ENCODE results near the gene ACBD4.
A peak's percentile ranks its signal among the peaks of the same experiment; 100 is the strongest.

Gene ACBD4, protein sequence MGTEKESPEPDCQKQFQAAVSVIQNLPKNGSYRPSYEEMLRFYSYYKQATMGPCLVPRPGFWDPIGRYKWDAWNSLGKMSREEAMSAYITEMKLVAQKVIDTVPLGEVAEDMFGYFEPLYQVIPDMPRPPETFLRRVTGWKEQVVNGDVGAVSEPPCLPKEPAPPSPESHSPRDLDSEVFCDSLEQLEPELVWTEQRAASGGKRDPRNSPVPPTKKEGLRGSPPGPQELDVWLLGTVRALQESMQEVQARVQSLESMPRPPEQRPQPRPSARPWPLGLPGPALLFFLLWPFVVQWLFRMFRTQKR

GRCh38 chr17:45135192-45135977 lies at the start of gene ACBD4:
Gene ACBD4, plus strand, starts transcription at chr17:45135687. Its CDS starts 458 bp downstream, at chr17:45136145.
- H3K9me3 ChIP-seq (ENCODE audit: low read length), result no peaks in the 10 kb centered on the region
- no peaks in the 10 kb centered on the region for H3K27me3 ChIP-seq (ENCODE audit: control insufficient read depth in 1 of 2, insufficient read depth in 2 of 2, low read length in 2 of 2)
- peaks cover 19% of the 10 kb centered on the region for H3K36me3 ChIP-seq (ENCODE audit: insufficient read depth, low read length)
- H3K4me3 ChIP-seq (ENCODE audit: low read depth in 1 of 2, low read length in 2 of 2), result peak within 1 kb of the TSS; percentile 74 to 94
- peak within 1 kb of the TSS; percentile 92 for H3K27ac ChIP-seq (ENCODE audit: low read depth, low read length)
- H3K9ac ChIP-seq (ENCODE audit: low read length), result peak within 1 kb of the TSS; percentile 74
- peaks cover 28% of the 10 kb centered on the region for H3K4me1 ChIP-seq (ENCODE audit: insufficient read depth, low read length)

GRCh38 chr17:45086391-45086790 lies 49.1 kb upstream of the ACBD4 start:
- no peaks in the 10 kb centered on the region for H3K9me3 ChIP-seq (ENCODE audit: low read length)
- no peaks in the 10 kb centered on the region for H3K27me3 ChIP-seq (ENCODE audit: control insufficient read depth in 1 of 2, insufficient read depth in 2 of 2, low read length in 2 of 2)
- H3K9ac ChIP-seq (ENCODE audit: low read length), result no peak overlapping the region
- H3K27ac ChIP-seq (ENCODE audit: low read depth, low read length), result no peak overlapping the region
- peaks cover 1% of the 10 kb centered on the region for H3K4me1 ChIP-seq (ENCODE audit: insufficient read depth, low read length)
- peaks cover 66% of the 10 kb centered on the region for H3K36me3 ChIP-seq (ENCODE audit: insufficient read depth, low read length)
- no peak overlapping the region for H3K4me3 ChIP-seq (ENCODE audit: low read depth in 1 of 2, low read length in 2 of 2)

DNA sequence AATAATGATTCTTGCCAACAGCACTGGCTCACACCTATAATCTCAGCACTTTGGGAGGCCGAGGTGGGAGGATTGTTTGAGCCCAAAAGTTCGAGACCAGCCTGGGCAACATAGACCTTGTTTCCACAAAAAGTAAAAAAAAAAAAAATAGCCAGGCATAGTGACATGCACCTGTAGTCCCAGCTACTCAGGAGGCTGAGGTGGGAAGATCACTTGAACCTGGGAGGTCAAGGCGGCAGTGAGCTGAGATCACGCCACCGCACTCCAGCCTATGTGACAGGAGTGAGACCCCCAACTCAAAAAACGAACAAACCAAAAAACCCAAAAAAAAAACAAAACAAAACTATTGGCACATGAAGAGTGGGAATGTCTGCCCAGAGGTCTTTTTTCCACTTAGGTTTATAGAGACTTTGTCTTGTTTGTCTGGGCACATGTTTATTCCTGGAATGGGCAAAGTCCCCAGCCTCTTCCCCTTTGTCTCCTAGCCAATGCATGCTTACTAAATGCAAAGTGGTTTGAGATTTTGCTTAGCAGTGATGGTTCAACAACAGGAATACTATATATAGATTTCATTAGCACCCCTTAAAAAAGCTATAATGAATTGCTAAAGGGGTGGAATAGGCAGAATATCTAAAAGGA lies 48.5 kb upstream of the ACBD4 start:
- H3K27me3 ChIP-seq (ENCODE audit: control insufficient read depth in 1 of 2, insufficient read depth in 2 of 2, low read length in 2 of 2), result no peaks in the 10 kb centered on the region
- H3K9me3 ChIP-seq (ENCODE audit: low read length), result no peaks in the 10 kb centered on the region
- no peak overlapping the region for H3K27ac ChIP-seq (ENCODE audit: low read depth, low read length)
- peaks cover 66% of the 10 kb centered on the region for H3K36me3 ChIP-seq (ENCODE audit: insufficient read depth, low read length)
- no peak overlapping the region for H3K9ac ChIP-seq (ENCODE audit: low read length)
- peaks cover 7% of the 10 kb centered on the region for H3K4me1 ChIP-seq (ENCODE audit: insufficient read depth, low read length)
- H3K4me3 ChIP-seq (ENCODE audit: low read depth in 1 of 2, low read length in 2 of 2), result no peak overlapping the region

GRCh38 chr17:45087504-45087975 lies 47.9 kb upstream of the ACBD4 start:
- Histone ChIP-seq H3K27ac (ENCODE audit: low read depth, low read length) (no peak overlapping the region), H3K36me3 (ENCODE audit: insufficient read depth, low read length) (peaks cover 62% of the 10 kb centered on the region)

DNA sequence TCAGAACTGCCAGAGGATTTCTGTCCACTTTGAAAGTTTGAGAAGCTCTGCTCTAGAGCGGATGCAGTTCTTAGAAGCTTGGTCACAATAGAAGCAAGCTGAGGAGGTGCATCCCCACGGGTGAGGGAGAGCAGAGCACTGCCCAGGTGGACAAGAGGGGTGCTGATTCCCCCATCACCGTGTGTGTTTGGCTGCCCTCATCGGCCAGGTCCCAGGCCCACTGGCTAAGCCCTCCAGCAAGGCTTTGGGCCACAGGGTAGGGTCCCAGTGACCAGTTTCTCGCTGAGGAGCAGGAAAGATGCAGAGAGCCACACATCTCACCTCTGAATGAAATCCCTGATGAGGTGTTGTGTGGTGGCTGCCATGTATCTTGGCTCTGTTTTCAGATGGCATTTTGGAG lies 47.5 kb upstream of the ACBD4 start:
- Histone ChIP-seq H3K27me3 (ENCODE audit: control insufficient read depth in 1 of 2, insufficient read depth in 2 of 2, low read length in 2 of 2) (no peaks in the 10 kb centered on the region), H3K27ac (ENCODE audit: low read depth, low read length) (no peak overlapping the region), H3K4me3 (ENCODE audit: low read depth in 1 of 2, low read length in 2 of 2) (no peak overlapping the region), H3K36me3 (ENCODE audit: insufficient read depth, low read length) (peaks cover 62% of the 10 kb centered on the region), H3K9ac (ENCODE audit: low read length) (no peak overlapping the region), H3K9me3 (ENCODE audit: low read length) (no peaks in the 10 kb centered on the region), H3K4me1 (ENCODE audit: insufficient read depth, low read length) (peaks cover 17% of the 10 kb centered on the region)

More at GRCh38 chr17:45087504-45087975, 47.9 kb upstream of the ACBD4 start:
- H3K9me3 ChIP-seq (ENCODE audit: low read length), result no peaks in the 10 kb centered on the region
- peaks cover 13% of the 10 kb centered on the region for H3K4me1 ChIP-seq (ENCODE audit: insufficient read depth, low read length)
- H3K9ac ChIP-seq (ENCODE audit: low read length), result no peak overlapping the region
- H3K4me3 ChIP-seq (ENCODE audit: low read depth in 1 of 2, low read length in 2 of 2), result no peak overlapping the region
- no peaks in the 10 kb centered on the region for H3K27me3 ChIP-seq (ENCODE audit: control insufficient read depth in 1 of 2, insufficient read depth in 2 of 2, low read length in 2 of 2)

- no peaks in the 10 kb centered on the region for H3K9me3 ChIP-seq (ENCODE audit: low read length)
- no peak overlapping the region for H3K27ac ChIP-seq (ENCODE audit: low read depth, low read length)
- no peak overlapping the region for H3K4me3 ChIP-seq (ENCODE audit: low read depth in 1 of 2, low read length in 2 of 2)
- H3K27me3 ChIP-seq (ENCODE audit: control insufficient read depth in 1 of 2, insufficient read depth in 2 of 2, low read length in 2 of 2), result no peaks in the 10 kb centered on the region
- no peak overlapping the region for H3K9ac ChIP-seq (ENCODE audit: low read length)
- H3K4me1 ChIP-seq (ENCODE audit: insufficient read depth, low read length), result peaks cover 25% of the 10 kb centered on the region
- peaks cover 58% of the 10 kb centered on the region for H3K36me3 ChIP-seq (ENCODE audit: insufficient read depth, low read length)
Measured at GRCh38 chr17:45088741-45089140, 46.7 kb upstream of the ACBD4 start.

DNA sequence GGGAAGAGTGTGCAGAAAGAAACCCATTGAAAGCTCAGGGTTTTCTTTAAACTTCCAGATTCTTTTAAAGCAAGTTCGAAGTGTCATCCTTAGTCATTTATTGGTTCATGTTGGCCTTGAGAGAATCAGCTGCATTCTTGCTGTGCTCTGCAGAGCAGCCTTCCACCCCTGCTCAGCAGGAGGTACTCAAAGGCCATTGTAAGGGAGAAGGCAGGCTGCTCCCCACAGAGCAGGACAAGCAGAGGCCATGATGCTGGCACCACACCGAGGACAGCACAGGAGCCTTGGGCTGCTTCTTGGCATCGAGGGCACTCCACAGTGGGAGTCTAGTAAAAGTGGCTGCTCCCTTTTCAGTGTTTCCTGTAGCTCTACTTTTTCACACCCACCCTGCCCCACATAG lies 44.8 kb upstream of the ACBD4 start:
- Histone ChIP-seq H3K4me3 (ENCODE audit: low read depth in 1 of 2, low read length in 2 of 2) (no peak overlapping the region), H3K36me3 (ENCODE audit: insufficient read depth, low read length) (peaks cover 57% of the 10 kb centered on the region), H3K9ac (ENCODE audit: low read length) (no peak overlapping the region), H3K27ac (ENCODE audit: low read depth, low read length) (no peak overlapping the region), H3K4me1 (ENCODE audit: insufficient read depth, low read length) (peaks cover 30% of the 10 kb centered on the region), H3K9me3 (ENCODE audit: low read length) (no peaks in the 10 kb centered on the region), H3K27me3 (ENCODE audit: control insufficient read depth in 1 of 2, insufficient read depth in 2 of 2, low read length in 2 of 2) (no peaks in the 10 kb centered on the region)

GRCh38 chr17:45091778-45092425 lies 43.6 kb upstream of the ACBD4 start:
- H3K9ac ChIP-seq (ENCODE audit: low read length), result no peak overlapping the region
- H3K9me3 ChIP-seq (ENCODE audit: low read length), result no peaks in the 10 kb centered on the region
- peak overlapping the region; percentile 70 for H3K27ac ChIP-seq (ENCODE audit: low read depth, low read length)
- H3K36me3 ChIP-seq (ENCODE audit: insufficient read depth, low read length), result peaks cover 62% of the 10 kb centered on the region
- peaks cover 36% of the 10 kb centered on the region for H3K4me1 ChIP-seq (ENCODE audit: insufficient read depth, low read length)
- no peaks in the 10 kb centered on the region for H3K27me3 ChIP-seq (ENCODE audit: control insufficient read depth in 1 of 2, insufficient read depth in 2 of 2, low read length in 2 of 2)
- no peak overlapping the region for H3K4me3 ChIP-seq (ENCODE audit: low read depth in 1 of 2, low read length in 2 of 2)

GRCh38 chr17:45092911-45093430 lies 42.5 kb upstream of the ACBD4 start:
- H3K4me1 ChIP-seq (ENCODE audit: insufficient read depth, low read length), result peaks cover 36% of the 10 kb centered on the region
- H3K9me3 ChIP-seq (ENCODE audit: low read length), result no peaks in the 10 kb centered on the region
- H3K4me3 ChIP-seq (ENCODE audit: low read depth in 1 of 2, low read length in 2 of 2), result no peak overlapping the region
- H3K27me3 ChIP-seq (ENCODE audit: control insufficient read depth in 1 of 2, insufficient read depth in 2 of 2, low read length in 2 of 2), result no peaks in the 10 kb centered on the region
- H3K36me3 ChIP-seq (ENCODE audit: insufficient read depth, low read length), result peaks cover 62% of the 10 kb centered on the region
- peak overlapping the region; percentile 85 for H3K27ac ChIP-seq (ENCODE audit: low read depth, low read length)
- H3K9ac ChIP-seq (ENCODE audit: low read length), result peak overlapping the region; percentile 31

DNA sequence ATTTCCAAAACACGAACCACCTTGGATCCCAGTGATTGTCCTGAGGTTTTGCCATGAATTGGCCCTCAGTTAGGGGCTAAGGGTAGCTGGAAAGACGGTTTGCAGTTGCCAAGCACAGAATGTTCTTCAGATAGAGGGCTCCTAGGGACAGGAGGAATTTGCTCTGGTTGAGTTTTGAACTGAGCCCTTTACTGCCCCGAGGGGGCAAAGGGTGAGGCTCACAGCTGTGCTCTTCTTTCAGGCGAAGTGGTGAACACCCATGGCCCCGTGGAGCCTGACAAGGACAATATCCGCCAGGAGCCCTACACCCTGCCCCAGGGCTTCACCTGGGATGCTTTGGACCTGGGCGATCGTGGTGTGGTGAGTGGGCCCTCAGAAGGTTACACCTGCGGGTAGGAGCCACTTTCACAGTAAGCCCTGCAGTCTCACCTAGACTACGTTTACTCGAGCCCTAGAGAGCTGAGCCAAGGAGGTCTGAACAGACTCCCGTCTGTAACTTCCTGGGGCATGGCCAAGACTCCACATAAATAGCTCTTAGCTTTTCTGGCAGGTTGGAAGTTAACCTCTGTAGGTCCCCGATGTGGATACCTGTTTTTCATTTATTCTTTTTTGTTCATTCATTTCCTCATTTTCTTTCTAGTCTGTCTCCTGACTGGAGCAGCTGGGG lies 41.9 kb upstream of the ACBD4 start:
- H3K9me3 ChIP-seq (ENCODE audit: low read length), result no peaks in the 10 kb centered on the region
- peaks cover 65% of the 10 kb centered on the region for H3K36me3 ChIP-seq (ENCODE audit: insufficient read depth, low read length)
- H3K9ac ChIP-seq (ENCODE audit: low read length), result peak overlapping the region; percentile 31
- peak overlapping the region in 1 of 2 donors; percentile 13 for H3K4me3 ChIP-seq (ENCODE audit: low read depth in 1 of 2, low read length in 2 of 2)
- peak overlapping the region; percentile 85 for H3K27ac ChIP-seq (ENCODE audit: low read depth, low read length)
- peaks cover 37% of the 10 kb centered on the region for H3K4me1 ChIP-seq (ENCODE audit: insufficient read depth, low read length)
- H3K27me3 ChIP-seq (ENCODE audit: control insufficient read depth in 1 of 2, insufficient read depth in 2 of 2, low read length in 2 of 2), result no peaks in the 10 kb centered on the region
